Measurements from ENCODE around the gene EGLN3.

GRCh38 chr14:33996462-33996861, 45.6 kb upstream of the EGLN3 start:
- TF ChIP-seq, protein P1, sequence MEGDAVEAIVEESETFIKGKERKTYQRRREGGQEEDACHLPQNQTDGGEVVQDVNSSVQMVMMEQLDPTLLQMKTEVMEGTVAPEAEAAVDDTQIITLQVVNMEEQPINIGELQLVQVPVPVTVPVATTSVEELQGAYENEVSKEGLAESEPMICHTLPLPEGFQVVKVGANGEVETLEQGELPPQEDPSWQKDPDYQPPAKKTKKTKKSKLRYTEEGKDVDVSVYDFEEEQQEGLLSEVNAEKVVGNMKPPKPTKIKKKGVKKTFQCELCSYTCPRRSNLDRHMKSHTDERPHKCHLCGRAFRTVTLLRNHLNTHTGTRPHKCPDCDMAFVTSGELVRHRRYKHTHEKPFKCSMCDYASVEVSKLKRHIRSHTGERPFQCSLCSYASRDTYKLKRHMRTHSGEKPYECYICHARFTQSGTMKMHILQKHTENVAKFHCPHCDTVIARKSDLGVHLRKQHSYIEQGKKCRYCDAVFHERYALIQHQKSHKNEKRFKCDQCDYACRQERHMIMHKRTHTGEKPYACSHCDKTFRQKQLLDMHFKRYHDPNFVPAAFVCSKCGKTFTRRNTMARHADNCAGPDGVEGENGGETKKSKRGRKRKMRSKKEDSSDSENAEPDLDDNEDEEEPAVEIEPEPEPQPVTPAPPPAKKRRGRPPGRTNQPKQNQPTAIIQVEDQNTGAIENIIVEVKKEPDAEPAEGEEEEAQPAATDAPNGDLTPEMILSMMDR (conservative IDR thresholded peaks at IDR 0.05; ENCODE audit: low read depth, low read length), result no peak
- TF ChIP-seq EZH2 (IDR thresholded peaks at IDR 0.05; ENCODE audit: low read length, unreplicated experiment), result no peak

Measured in PC-3 (cell line).